DOHH2 (cell line): ENCODE results near the gene MRPL33.

Source experiments
- H3F3A ChIP-seq: fragments of 200-600 bp; sonication (generic), shearing (Covaris generic); 2 replicates; pipeline ENCODE4 v1.6.0; 2016; ENCODE audit warnings: antibody characterized with exemption, mild to moderate bottlenecking; ENCODE audit not compliant: control insufficient read depth, insufficient read depth
- H3K27ac ChIP-seq: fragments of 200-600 bp; sonication (generic); 2 replicates; pipeline ENCODE4 v1.5.1; 2014; ENCODE audit warnings: low read depth, mild to moderate bottlenecking, low read length, moderate library complexity
- H3K27me3 ChIP-seq: fragments of 200-600 bp; sonication (generic); 2 replicates; pipeline ENCODE4 v1.6.1; 2014; ENCODE audit warnings: mild to moderate bottlenecking, low read length, mixed read lengths; ENCODE audit not compliant: control insufficient read depth
- H3K36me3 ChIP-seq: fragments of 200-600 bp; sonication (generic); 2 replicates; pipeline ENCODE4 v1.6.1; 2014; ENCODE audit warnings: mild to moderate bottlenecking, low read length, moderate library complexity, mixed read lengths; ENCODE audit not compliant: control insufficient read depth
- H3K4me1 ChIP-seq: fragments of 200-600 bp; sonication (generic); 2 replicates; pipeline ENCODE4 v1.6.1; 2014; ENCODE audit warnings: mild to moderate bottlenecking, low read length, mixed read lengths; ENCODE audit not compliant: control insufficient read depth
- H3K4me2 ChIP-seq: fragments of 200-600 bp; sonication (generic); 2 replicates; pipeline ENCODE4 v1.6.0; 2014; ENCODE audit warnings: mild to moderate bottlenecking, low read length, moderate library complexity
- H3K4me3 ChIP-seq: fragments of 200-600 bp; sonication (generic); 2 replicates; pipeline ENCODE4 v1.5.1; 2014; ENCODE audit warnings: mild to moderate bottlenecking, low read length, mixed read lengths
- H3K79me2 ChIP-seq: fragments of 200-600 bp; sonication (generic); 2 replicates; pipeline ENCODE4 v1.6.1; 2014; ENCODE audit warnings: mild to moderate bottlenecking, low read length, mixed read lengths; ENCODE audit not compliant: control insufficient read depth
- H3K9me2 ChIP-seq: fragments of 200-600 bp; sonication (generic); replicated peaks from 2 replicates; pipeline ENCODE4 v1.6.1; 2014; ENCODE audit warnings: mild to moderate bottlenecking, low read length, mixed read lengths; ENCODE audit not compliant: control insufficient read depth
- H3K9me3 ChIP-seq: fragments of 200-600 bp; sonication (generic); 2 replicates; pipeline ENCODE4 v1.6.1; 2014; ENCODE audit warnings: antibody characterized with exemption, low read length, mixed read lengths; ENCODE audit not compliant: control insufficient read depth, insufficient read depth
- H4K20me1 ChIP-seq: fragments of 200-600 bp; sonication (generic); 2 replicates; pipeline ENCODE4 v1.6.0; 2014; ENCODE audit warnings: low read depth, mild to moderate bottlenecking, antibody characterized with exemption, low read length, moderate library complexity; ENCODE audit not compliant: control insufficient read depth, insufficient read depth
- CTCF ChIP-seq: fragments of 200-600 bp; sonication (generic); IDR thresholded peaks from one replicate; pipeline ENCODE4 v1.5.1; 2014; ENCODE audit warnings: antibody characterized with exemption, mild to moderate bottlenecking, low read depth, low read length; ENCODE audit not compliant: poor library complexity, severe bottlenecking
- EZH2phosphoT487 ChIP-seq: fragments of 200-600 bp; sonication (generic); IDR thresholded peaks from 2 replicates; pipeline ENCODE4 v1.6.1; 2017; ENCODE audit warnings: borderline replicate concordance, mild to moderate bottlenecking, antibody characterized with exemption, low read length, moderate library complexity, mixed read lengths

The MRPL33 gene

GRCh38 chr2:27771548-27772335 lies at the start of gene MRPL33:
TSS of gene MRPL33 (plus strand) at chr2:27771719. CDS start at chr2:27771778, 59 bp downstream.
- peak within 1 kb of the TSS; percentile 48 for H3K27ac ChIP-seq
- peaks cover 17% of the 10 kb centered on the region for H3K4me1 ChIP-seq
- H3K4me2 ChIP-seq, result peak within 1 kb of the TSS; percentile 66
- H3K79me2 ChIP-seq, result peaks cover 49% of the 10 kb centered on the region
- peak within 1 kb of the TSS; percentile 93 for H3K4me3 ChIP-seq
- peaks cover 9% of the 10 kb centered on the region for H3K27me3 ChIP-seq
- H3K36me3 ChIP-seq, result peaks cover 21% of the 10 kb centered on the region
- H3F3A ChIP-seq, result no peaks in the 10 kb centered on the region
- no peaks in the 10 kb centered on the region for H4K20me1 ChIP-seq
- no peaks in the 10 kb centered on the region for H3K9me2 ChIP-seq
- TF ChIP-seq EZH2phosphoT487 (no peak), CTCF (no peak)
- no peaks in the 10 kb centered on the region for H3K9me3 ChIP-seq

- H3K9me3 ChIP-seq, result no peaks in the 10 kb centered on the region
- no peaks in the 10 kb centered on the region for H3K9me2 ChIP-seq
- no peak overlapping the region for H3K4me3 ChIP-seq
- H3F3A ChIP-seq, result no peaks in the 10 kb centered on the region
- H3K27ac ChIP-seq, result no peak overlapping the region
- no peaks in the 10 kb centered on the region for H4K20me1 ChIP-seq
- no peaks in the 10 kb centered on the region for H3K4me1 ChIP-seq
- peaks cover 15% of the 10 kb centered on the region for H3K27me3 ChIP-seq
- H3K4me2 ChIP-seq, result no peak overlapping the region
- H3K36me3 ChIP-seq, result no peaks in the 10 kb centered on the region
- TF ChIP-seq CTCF (no peak), EZH2phosphoT487 (no peak)
- H3K79me2 ChIP-seq, result no peaks in the 10 kb centered on the region
Measured at GRCh38 chr2:27721884-27722485, 49.5 kb upstream of the MRPL33 start.

- H3K9me3 ChIP-seq, result no peaks in the 10 kb centered on the region
- TF ChIP-seq CTCF, result peak; percentile 76
- no peak for TF ChIP-seq EZH2phosphoT487
- H3K4me1 ChIP-seq, result no peaks in the 10 kb centered on the region
- no peaks in the 10 kb centered on the region for H3K9me2 ChIP-seq
- H3K27ac ChIP-seq, result no peak overlapping the region
- H4K20me1 ChIP-seq, result no peaks in the 10 kb centered on the region
- H3F3A ChIP-seq, result no peaks in the 10 kb centered on the region
- H3K36me3 ChIP-seq, result no peaks in the 10 kb centered on the region
- peaks cover 12% of the 10 kb centered on the region for H3K27me3 ChIP-seq
- no peak overlapping the region for H3K4me2 ChIP-seq
- no peaks in the 10 kb centered on the region for H3K79me2 ChIP-seq
- no peak overlapping the region for H3K4me3 ChIP-seq
Measured at GRCh38 chr2:27723372-27724144, 48.0 kb upstream of the MRPL33 start.
